GM18858 (cell line): Measurements from ENCODE around the gene ING1.
"Not testable (repeated sequence)": the region's sequence is repeated elsewhere in the genome, so short reads cannot be mapped to it uniquely, and the experiment has no call there.

Source experiments
- ATAC-seq: cut with Tn5 transposase; IDR thresholded peaks from one replicate; pipeline ENCODE4 v1.9.1; 2021; ENCODE audit not compliant: unreplicated experiment

The ING1 gene

GRCh38 chr13:110713642-110713952, at the start of gene ING1:
Gene ING1 (plus strand): TSS chr13:110713700. CDS start chr13:110714150, 450 bp downstream.
- ATAC-seq, result no peak

- ATAC-seq, result no peak
Observed at GRCh38 chr13:110664041-110664440, 49.5 kb upstream of the ING1 start.

GRCh38 chr13:110664673-110665072, 48.8 kb upstream of the ING1 start:
- ATAC-seq, result no peak

- ATAC-seq, result no peak
Observed at GRCh38 chr13:110665491-110666254, 47.8 kb upstream of the ING1 start.

- ATAC-seq, result no peak
Observed at GRCh38 chr13:110666255-110666533, 47.3 kb upstream of the ING1 start.

- ATAC-seq, result no peak
Observed at GRCh38 chr13:110669036-110669435, 44.5 kb upstream of the ING1 start.

- ATAC-seq, result not testable (repeated sequence)
Observed at GRCh38 chr13:110669814-110670213, 43.7 kb upstream of the ING1 start.

- peak; percentile 56 for ATAC-seq
Observed at GRCh38 chr13:110676595-110677587, 36.6 kb upstream of the ING1 start.

- no peak for ATAC-seq
Observed at GRCh38 chr13:110677731-110678545, 35.6 kb upstream of the ING1 start.

- no peak for ATAC-seq
Observed at GRCh38 chr13:110680852-110681251, 32.6 kb upstream of the ING1 start.

- ATAC-seq, result no peak
Observed at GRCh38 chr13:110681868-110682550, 31.5 kb upstream of the ING1 start.

GRCh38 chr13:110682746-110683145, 30.8 kb upstream of the ING1 start:
- ATAC-seq, result no peak

GRCh38 chr13:110683203-110683883, 30.2 kb upstream of the ING1 start:
- ATAC-seq, result no peak

GRCh38 chr13:110683921-110684320, 29.6 kb upstream of the ING1 start:
- ATAC-seq, result no peak

- ATAC-seq, result no peak
Observed at GRCh38 chr13:110684388-110685056, 29.0 kb upstream of the ING1 start.

- ATAC-seq, result no peak
Observed at GRCh38 chr13:110685305-110686020, 28.0 kb upstream of the ING1 start.

GRCh38 chr13:110687736-110688135, 25.8 kb upstream of the ING1 start:
- no peak for ATAC-seq

- ATAC-seq, result no peak
Observed at GRCh38 chr13:110689041-110689440, 24.5 kb upstream of the ING1 start.

- no peak for ATAC-seq
Observed at GRCh38 chr13:110689711-110690110, 23.8 kb upstream of the ING1 start.
